B cell (primary cell): ENCODE results near the gene CPLX3.

ENCODE experiments used
- EZH2 ChIP-seq: IDR thresholded peaks from 2 replicates; pipeline ENCODE4 v1.6.1; 2012; ENCODE audit warnings: borderline replicate concordance, low read depth, mild to moderate bottlenecking, moderate library complexity, low read length; ENCODE audit not compliant: insufficient read depth, poor library complexity, severe bottlenecking
- TF ChIP-seq, protein P1 (sequence below): fragments of 200-600 bp; IDR thresholded peaks from one replicate; pipeline ENCODE4 v1.8.0; 2022; ENCODE audit warnings: antibody characterized with exemption, mild to moderate bottlenecking

DNA sequence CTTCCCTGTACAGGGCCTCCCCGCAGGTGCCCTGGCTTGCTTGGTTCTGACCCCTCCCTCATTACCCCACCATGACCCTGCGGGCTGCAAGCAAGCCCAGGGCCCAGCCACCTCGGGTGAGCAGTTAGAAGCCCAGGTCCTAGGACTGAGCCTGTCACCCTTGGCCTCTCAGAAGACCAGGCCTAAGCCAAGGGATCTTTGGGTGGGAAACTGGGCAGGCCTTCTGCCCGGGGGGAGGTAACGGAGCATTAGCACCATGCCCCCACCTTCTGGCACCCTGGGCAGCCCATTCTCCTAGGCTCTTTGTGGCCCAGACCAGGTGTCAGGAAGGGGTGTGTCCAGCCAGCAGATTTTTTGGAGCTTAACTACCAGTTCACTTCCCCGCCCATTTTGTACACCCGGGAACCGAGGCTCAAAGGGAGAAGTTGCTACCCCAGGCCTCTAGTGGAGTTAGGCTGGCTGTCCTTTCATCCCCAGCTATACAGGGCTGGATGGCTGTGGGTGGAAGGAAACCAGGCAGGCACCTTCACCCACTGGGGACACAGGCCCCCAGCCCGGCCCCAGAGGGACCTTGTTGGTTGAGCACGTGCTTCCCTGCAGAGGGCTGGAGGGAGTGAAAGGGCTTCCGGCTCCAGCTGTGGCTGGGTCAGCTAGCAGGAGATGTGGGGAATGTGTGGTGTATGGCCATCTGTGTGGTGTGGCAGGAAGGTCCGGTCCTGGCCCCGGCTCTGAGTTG lies 43.2 kb upstream of the CPLX3 start:
- TF ChIP-seq, protein P1, sequence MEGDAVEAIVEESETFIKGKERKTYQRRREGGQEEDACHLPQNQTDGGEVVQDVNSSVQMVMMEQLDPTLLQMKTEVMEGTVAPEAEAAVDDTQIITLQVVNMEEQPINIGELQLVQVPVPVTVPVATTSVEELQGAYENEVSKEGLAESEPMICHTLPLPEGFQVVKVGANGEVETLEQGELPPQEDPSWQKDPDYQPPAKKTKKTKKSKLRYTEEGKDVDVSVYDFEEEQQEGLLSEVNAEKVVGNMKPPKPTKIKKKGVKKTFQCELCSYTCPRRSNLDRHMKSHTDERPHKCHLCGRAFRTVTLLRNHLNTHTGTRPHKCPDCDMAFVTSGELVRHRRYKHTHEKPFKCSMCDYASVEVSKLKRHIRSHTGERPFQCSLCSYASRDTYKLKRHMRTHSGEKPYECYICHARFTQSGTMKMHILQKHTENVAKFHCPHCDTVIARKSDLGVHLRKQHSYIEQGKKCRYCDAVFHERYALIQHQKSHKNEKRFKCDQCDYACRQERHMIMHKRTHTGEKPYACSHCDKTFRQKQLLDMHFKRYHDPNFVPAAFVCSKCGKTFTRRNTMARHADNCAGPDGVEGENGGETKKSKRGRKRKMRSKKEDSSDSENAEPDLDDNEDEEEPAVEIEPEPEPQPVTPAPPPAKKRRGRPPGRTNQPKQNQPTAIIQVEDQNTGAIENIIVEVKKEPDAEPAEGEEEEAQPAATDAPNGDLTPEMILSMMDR, result no peak
- no peak for TF ChIP-seq EZH2
